AG04450 (cell line): Measurements from ENCODE around the gene MKLN1. TPM values are rescaled to one million over a fixed set of nuclear protein-coding genes. Genes with fewer than 3 reads are reported as not detected.

ENCODE experiments used
- CTCF ChIA-PET: fragments of 300-600, 350-600 bp; formaldehyde crosslinking; extraction: SDS; loops from one replicate; lab custom pipeline; 2022; ENCODE audit warnings: antibody characterized with exemption, inconsistent platforms; lab: Charles Lee
- POLR2A ChIA-PET: fragments of 350-600 bp; formaldehyde crosslinking; extraction: SDS; loops from one replicate; lab custom pipeline; 2021; ENCODE audit warnings: antibody characterized with exemption, inconsistent platforms; lab: Yijun Ruan, JAX
- DNase-seq: peaks from one replicate; pipeline ENCODE4 v3.0.0-alpha.2; 2011; ENCODE audit warnings: low read depth, low spot score
- H3K27ac ChIP-seq: one replicate; pipeline ENCODE4 v1.5.1; 2012; ENCODE audit warnings: low read depth, low read length, control low read depth
- H3K27me3 ChIP-seq: one replicate; pipeline ENCODE4 v1.6.0; 2012; ENCODE audit warnings: low read length; ENCODE audit not compliant: control insufficient read depth, insufficient read depth
- H3K4me3 ChIP-seq: 2 replicates; pipeline ENCODE4 v1.5.1; 2011; ENCODE audit warnings: mild to moderate bottlenecking, low read depth, low read length, control low read depth
- H3K9me3 ChIP-seq: 2 replicates; pipeline ENCODE4 v1.5.1; 2012; ENCODE audit warnings: low read length; ENCODE audit not compliant: control insufficient read depth, insufficient read depth
- polyA plus RNA-seq: library from polyadenylated mRNA; depleted of rRNA; stranded (reverse); fragments of >200 nt; gene quantifications from 2 replicates; pipeline ENCODE4 v1.2.3, GENCODE V29; 2011
- TF ChIP-seq, protein P1 (sequence below): IDR thresholded peaks from 2 replicates; pipeline ENCODE4 v1.5.1; 2011; ENCODE audit warnings: low read depth, low read length, control low read depth, inconsistent platforms

MKLN1 gene
- polyA plus RNA-seq, 1 experiment: 56.8 TPM

DNA sequence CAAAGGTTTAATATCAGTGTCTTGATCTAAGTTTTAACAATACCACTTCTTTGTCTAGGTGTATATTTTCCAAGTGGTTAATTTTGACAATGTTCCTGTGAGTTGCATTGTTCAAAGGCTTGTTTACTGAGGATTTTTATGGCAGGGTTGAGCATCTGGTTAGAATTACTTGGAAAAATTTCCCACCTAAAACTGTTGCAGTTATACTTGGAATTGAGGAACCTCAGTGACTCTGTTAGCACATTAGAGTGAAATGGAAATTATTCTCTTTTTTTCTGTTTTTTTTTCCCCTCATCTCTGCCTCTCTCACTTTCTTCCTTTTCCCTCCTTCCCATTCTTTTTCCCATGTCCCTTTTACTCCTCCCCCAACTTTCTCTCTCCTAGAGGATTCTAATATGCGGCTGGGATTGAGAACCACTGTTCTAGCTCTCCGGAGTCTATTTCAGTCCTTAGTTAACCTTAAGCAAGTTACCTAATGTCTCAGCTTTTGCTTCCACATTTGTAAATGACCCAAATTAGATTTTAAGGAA is 121.8 kb downstream of the MKLN1 start:
- CTCF ChIA-PET: interaction anchor here (0.8 kb wide), 1 partner anchor 380 kb away, joined by 3 read pairs; no protein-coding TSS in a partner anchor
- TF ChIP-seq, protein P1, sequence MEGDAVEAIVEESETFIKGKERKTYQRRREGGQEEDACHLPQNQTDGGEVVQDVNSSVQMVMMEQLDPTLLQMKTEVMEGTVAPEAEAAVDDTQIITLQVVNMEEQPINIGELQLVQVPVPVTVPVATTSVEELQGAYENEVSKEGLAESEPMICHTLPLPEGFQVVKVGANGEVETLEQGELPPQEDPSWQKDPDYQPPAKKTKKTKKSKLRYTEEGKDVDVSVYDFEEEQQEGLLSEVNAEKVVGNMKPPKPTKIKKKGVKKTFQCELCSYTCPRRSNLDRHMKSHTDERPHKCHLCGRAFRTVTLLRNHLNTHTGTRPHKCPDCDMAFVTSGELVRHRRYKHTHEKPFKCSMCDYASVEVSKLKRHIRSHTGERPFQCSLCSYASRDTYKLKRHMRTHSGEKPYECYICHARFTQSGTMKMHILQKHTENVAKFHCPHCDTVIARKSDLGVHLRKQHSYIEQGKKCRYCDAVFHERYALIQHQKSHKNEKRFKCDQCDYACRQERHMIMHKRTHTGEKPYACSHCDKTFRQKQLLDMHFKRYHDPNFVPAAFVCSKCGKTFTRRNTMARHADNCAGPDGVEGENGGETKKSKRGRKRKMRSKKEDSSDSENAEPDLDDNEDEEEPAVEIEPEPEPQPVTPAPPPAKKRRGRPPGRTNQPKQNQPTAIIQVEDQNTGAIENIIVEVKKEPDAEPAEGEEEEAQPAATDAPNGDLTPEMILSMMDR: no peak
- POLR2A ChIA-PET: interaction anchor here (0.5 kb wide), 1 partner anchor 11 kb away, joined by 3 read pairs; no protein-coding TSS in a partner anchor
- no peaks in the 10 kb centered on the region for H3K9me3 ChIP-seq
- H3K27me3 ChIP-seq: no peaks in the 10 kb centered on the region
- no peak overlapping the region for H3K4me3 ChIP-seq
- H3K27ac ChIP-seq: no peak overlapping the region
- no peak for DNase-seq

DNA sequence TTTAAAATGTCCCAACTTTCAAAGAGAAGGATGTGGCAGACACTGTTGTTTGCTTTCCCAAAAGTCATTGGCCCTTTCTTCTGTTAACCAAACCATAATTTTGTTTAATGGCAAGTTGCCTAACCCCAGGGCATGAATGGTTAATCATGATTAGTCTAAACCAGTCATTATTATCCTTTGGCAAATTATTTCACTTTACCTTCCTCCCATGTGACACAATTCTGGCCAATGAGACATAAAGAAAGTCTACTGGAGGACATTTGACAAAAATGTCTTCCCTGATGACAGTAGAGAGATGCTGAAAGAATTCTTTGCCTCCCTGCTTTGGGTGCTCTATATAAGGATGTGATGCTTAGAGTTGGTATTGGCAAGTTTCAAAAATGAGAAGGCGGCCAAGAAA is 126.8 kb downstream of the MKLN1 start:
- ChIA-PET CTCF (interaction anchor here (0.7 to 1.2 kb wide), 2 partner anchors 53 to 59 kb away, joined by 3 to 6 read pairs; no protein-coding TSS in a partner anchor), POLR2A (no interaction called here)
- DNase-seq: no peak
- no peaks in the 10 kb centered on the region for H3K27me3 ChIP-seq
- H3K27ac ChIP-seq: no peak overlapping the region
- no peak overlapping the region for H3K4me3 ChIP-seq
- TF ChIP-seq, protein P1: no peak
- no peaks in the 10 kb centered on the region for H3K9me3 ChIP-seq

DNA sequence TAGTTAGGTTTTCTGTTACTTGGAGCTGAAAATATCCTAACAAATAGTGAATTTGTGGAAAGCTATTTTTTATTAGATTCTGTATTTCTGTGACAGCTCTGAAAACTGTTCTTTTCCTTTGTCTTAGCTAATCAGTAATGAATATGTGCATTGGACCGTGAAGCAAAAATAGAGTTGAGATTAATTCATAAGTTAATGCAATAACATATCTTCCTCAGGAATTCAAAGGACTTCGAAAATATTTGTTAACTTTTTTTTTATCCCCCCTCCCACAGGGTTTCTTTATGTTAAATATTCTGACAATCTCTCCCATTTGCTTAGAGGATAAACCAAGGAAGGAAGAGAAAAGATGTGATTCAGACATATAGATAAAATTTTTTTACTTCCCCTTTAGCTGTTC is 127.3 kb downstream of the MKLN1 start:
- TF ChIP-seq, protein P1: no peak
- ChIA-PET CTCF (no interaction called here), POLR2A (no interaction called here)
- DNase-seq: no peak
- H3K9me3 ChIP-seq: no peaks in the 10 kb centered on the region
- no peak overlapping the region for H3K4me3 ChIP-seq
- H3K27me3 ChIP-seq: no peaks in the 10 kb centered on the region
- H3K27ac ChIP-seq: no peak overlapping the region

DNA sequence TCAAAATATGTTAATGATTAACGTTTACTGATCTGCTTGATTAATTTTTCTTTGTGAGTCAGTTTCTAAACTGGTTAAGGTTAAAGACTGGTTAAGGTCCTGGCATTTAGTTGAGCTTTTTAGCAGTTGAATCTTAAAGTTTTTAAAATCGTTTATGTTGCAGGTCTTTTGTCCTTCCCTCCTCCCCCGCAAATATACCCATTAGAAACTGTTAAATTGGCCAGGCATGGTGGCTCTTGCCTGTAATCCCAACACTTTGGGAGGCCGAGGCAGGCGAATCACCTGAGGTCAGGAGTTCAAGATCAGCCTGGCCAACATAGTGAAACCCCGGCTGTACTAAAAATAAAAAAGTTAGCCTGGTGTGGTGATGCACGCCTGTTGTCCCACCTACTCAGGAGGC is 127.9 kb downstream of the MKLN1 start:
- H3K4me3 ChIP-seq: no peak overlapping the region
- ChIA-PET CTCF (no interaction called here), POLR2A (no interaction called here)
- no peak for DNase-seq
- TF ChIP-seq, protein P1: no peak
- no peak overlapping the region for H3K27ac ChIP-seq
- no peaks in the 10 kb centered on the region for H3K27me3 ChIP-seq
- no peaks in the 10 kb centered on the region for H3K9me3 ChIP-seq

DNA sequence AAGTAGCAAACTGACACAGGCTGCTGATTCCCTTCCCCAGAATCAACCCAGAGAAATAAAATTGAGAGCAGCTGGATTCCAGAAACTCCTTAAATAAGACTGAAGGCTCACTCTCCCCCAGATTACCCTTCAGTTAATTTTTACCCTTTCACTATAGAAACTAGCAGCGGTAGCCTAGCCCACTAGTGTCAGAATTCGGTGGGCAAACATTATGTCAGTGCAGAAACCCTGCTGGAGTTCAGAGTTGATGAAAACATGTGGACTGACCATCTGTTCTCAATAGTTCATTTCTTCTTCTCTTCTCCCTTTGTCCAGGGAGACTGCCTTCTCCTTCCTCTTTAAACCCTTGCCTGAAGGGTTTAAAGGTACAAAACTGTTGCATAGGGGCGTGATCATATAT is 128.7 kb downstream of the MKLN1 start:
- CTCF ChIA-PET: interaction anchor here (0.6 kb wide), 1 partner anchor 96 kb away, joined by 4 read pairs; no protein-coding TSS in a partner anchor
- POLR2A ChIA-PET: no interaction called here
- no peak overlapping the region for H3K27ac ChIP-seq
- no peak overlapping the region for H3K4me3 ChIP-seq
- TF ChIP-seq, protein P1: no peak
- DNase-seq: no peak
- no peaks in the 10 kb centered on the region for H3K27me3 ChIP-seq
- no peaks in the 10 kb centered on the region for H3K9me3 ChIP-seq
